Activated T-cell treated with anti-CD3 and anti-CD28 coated beads for 48 hours (primary cell): ENCODE data around the gene GUK1.
"Not testable (repeated sequence)": the region's sequence is repeated elsewhere in the genome, so short reads cannot be mapped to it uniquely, and the experiment has no call there.

Experiments used
- DNase-seq: peaks from one replicate; pipeline ENCODE4 v3.0.0-alpha.2; 2020; ENCODE audit warnings: low read depth

The GUK1 gene

GRCh38 chr1:228177183-228177475 is 37.0 kb downstream of the GUK1 start:
- no peak for DNase-seq

DNA sequence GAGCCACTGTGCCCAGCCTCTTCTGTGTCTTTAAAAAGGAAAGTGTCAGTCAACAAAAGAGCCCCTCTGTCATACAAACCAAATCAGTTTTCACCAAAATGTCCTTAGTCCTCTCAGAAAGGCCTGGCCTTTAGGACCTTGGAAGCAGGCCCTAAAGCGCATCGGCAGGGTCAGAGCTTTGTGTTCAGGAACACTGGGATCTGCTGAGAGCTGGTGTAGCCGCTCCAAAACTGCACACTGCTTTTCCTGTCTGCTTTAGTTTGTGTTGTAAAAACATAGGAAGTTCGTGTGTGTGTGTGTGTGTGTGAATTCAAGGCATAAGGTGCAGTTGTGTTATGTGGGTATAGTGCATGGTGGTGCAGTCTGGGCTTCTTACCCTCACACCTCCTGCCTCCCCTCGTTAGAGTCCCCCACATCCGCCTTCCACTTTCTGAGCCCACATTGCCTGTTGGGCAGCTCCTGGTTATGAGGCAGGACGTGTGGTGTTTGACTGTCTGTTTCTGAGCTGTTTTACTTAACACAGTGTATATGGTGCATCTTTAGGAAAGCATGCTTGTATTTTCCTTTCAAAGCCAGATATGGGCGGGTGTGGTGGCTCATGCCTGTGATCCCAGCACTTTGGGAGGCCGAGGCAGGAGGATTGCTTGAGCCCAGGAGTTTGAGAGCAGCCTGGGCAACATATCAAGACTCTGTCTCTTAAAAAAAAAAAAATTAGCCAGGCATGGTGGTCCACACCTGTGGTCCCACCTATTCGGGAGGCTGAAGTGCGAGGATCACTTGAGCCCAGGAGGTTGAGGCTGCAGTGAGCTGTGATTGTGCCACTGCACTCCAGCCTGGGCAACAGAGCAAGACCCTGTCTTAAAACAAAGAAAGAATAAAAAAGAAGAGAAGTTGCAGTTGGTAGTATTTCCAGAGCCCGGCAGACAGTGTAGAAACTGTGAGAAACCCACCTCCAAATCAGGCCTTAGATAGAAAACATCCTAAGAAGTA is 37.9 kb downstream of the GUK1 start:
- no peak for DNase-seq

- DNase-seq = no peak
Observed at GRCh38 chr1:228178737-228179684, 38.9 kb downstream of the GUK1 start.

GRCh38 chr1:228180271-228180958 is 40.3 kb downstream of the GUK1 start:
- no peak for DNase-seq

DNA sequence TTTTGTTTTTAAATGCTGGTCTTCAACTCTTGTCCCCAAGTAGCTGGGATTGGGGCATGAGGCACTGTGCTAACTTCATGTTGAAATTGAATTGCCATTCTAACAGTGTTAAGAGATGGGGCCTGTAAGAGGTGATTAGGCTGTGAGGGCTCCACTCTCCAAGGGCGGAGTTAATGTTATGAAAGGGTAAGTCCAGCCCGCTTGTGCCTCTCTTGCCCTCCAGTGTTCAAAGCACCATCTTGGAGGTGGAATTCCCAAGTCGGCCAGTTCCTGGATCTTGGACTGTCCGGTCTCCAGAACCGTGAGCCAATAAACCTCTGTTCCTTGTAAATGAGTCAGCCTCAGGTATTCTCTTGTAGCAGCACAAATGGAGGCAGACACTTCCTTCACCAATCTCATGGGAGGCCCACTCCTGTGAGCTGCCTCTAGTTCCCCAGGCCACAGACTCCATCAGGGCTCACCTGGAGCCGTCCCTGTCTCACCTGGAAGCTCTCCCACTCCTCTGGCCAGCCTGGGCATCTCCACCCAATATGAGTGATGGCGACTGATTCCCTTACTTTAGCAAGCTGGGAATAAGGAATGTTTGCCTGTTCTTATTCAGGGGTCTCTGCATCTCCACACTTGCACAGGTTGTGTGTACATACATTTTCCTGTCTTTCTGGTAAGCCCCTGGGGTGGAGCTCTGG is 41.0 kb downstream of the GUK1 start:
- no peak for DNase-seq

- no peak for DNase-seq
Observed at GRCh38 chr1:228181645-228182034, 41.6 kb downstream of the GUK1 start.

DNA sequence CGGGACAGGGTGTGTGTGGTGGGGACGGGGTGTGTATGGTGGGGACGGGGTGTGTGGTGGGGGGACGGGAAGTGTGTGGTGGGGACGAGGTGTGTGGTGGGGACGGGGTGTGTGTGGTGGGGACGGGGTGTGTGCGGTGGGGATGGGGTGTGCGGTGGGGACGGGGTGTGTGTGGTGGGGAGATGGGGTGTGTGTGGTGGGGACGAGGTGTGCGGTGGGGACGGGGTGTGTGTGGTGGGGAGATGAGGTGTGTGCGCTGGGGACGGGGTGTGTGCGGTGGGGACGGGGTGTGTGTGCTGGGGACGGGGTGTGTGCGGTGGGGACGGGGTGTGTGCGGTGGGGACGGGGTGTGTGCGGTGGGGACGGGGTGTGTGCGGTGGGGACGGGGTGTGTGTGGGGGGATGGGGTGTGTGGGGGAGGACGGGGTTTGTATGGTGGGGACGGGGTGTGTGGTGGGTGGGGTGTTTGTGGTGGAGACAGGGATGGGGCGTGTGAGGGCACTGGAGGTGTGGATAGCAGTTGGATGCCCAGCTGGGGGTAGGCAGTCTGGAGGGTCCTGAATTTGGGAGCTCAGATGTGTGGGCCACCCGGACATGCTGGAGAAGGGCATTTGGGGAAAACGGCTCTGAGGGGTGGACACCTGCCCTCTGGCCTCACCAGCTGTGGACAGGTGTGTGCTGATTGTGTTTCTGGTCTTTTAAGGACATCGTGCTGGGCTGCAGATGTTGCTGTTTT is 42.4 kb downstream of the GUK1 start:
- no peak for DNase-seq

DNA sequence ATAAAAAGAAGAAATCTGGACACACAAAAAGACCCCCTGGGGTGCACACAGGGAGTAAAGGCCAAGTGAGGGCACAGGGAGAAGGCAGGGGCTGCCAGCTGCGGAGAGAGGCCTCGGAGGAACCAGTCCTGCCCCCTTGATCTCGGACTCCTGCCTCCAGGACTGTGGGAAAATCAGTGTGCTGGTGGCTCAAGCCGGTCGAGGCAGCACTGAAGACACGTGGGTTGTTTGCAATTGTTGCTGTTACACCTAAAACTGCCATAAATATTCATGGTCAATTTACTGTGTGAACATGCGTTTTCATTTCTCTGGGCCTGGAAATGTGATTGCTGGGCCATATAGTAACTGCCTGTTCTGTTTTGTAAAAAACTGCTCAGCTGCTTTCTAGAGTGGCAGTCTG is 44.1 kb downstream of the GUK1 start:
- no peak for DNase-seq

DNA sequence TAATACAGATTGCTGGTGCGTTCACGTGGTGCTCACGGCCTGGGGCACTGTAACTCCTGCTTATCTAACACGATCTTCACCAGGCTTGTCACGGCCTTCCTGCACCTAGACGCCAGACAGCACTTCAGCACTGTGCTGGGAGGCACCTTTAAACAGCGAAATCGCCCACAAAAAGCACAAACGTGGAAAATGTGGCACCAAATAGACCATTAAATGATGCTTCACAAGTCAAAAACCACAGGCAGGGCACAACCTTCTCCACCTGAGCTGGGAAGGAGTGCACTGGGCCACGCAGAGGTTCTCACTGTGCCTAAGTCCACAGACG is 45.5 kb downstream of the GUK1 start:
- DNase-seq = no peak

DNA sequence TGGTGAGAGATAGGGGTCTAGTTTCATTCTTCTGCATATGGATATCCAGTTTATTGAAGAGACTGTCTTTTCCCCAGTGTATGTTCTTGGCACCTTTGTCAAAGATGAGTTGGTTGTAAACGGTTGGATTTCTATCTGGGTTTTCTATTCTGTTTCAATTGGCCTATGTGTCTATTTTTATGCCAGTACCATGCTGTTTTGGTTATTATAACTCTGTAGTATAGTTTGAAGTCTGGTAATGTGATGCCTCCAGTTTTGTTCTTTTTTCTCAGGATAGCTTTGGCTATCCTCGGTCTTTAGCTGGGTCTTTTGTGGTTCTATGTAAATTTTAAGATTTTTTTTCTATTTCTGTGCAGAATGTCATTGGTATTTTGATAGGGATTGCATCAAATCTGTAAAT is 48.2 kb downstream of the GUK1 start:
- not testable (repeated sequence) for DNase-seq

GRCh38 chr1:228190182-228190581 is 50.1 kb downstream of the GUK1 start:
- no peak for DNase-seq

- DNase-seq = no peak
Observed at GRCh38 chr1:228190778-228191177, 50.7 kb downstream of the GUK1 start.

- DNase-seq = no peak
Observed at GRCh38 chr1:228194436-228194835, 54.4 kb downstream of the GUK1 start.

DNA sequence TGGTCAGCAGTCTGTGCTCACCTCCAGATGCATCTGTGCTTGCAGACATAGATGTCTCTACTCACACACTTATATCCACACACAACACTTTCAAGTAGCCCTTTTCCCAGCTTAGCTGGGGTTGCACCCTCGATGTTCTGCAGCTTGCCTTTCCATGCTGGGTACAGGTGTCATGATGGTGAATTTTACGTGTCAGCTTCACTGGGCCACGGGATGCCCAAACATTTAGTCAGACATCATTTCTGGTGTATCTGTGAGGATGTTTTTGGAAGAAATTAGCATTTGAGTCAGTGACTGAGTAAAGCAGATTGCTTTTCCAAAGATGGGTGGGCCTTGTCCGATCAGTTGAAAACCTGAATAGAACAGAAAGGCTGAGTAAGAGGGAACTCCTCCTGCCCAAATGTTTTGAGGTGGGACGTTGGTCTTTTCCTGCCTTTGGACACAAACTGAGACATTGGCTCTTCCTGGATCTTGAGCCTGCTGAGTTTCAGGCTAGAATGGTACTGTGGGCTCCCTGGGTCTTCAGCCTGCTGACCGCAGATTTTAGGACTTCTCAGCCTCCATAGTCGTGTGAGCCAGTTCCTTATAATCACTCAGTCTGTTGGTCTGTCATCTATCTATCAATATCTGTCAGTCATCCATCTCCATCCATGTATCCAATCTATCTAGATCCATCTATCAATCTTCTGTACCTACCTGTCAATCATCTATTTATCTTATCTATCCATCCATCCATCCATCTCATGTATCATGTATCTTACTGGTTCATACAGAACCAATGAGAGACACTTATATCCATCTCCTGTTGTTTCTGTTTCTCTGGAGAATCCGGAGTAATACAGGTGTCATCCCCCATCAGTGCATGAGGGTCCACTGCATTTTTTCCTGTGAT is 55.1 kb downstream of the GUK1 start:
- DNase-seq = no peak

GRCh38 chr1:228197555-228198147 is 57.6 kb downstream of the GUK1 start:
- no peak for DNase-seq
